H1 (cell line): ENCODE data around the gene MPND. TPM values are rescaled to one million over a fixed set of nuclear protein-coding genes. Genes with fewer than 3 reads are reported as not detected.
A peak's percentile ranks its signal among the peaks of the same experiment; 100 is the strongest.

ENCODE experiments used
- CTCF ChIA-PET: fragments of 300-600 bp; sonication (Branson Sonifier 250); formaldehyde crosslinking; loops from one replicate; lab custom pipeline; 2021; ENCODE audit not compliant: partially characterized antibody; lab: Charles Lee
- POLR2A ChIA-PET: fragments of 300-600 bp; sonication (Branson Sonifier 250); formaldehyde crosslinking; loops from one replicate; lab custom pipeline; 2021; ENCODE audit warnings: inconsistent platforms; ENCODE audit not compliant: partially characterized antibody; lab: Charles Lee
- DNase-seq, 2 experiments: peaks; one replicate each; pipeline versions ENCODE4 v3.0.0 to v3.0.0-alpha.2; 2010 to 2022; ENCODE audit warnings: low spot score in 2 of 2, low read depth in 1 of 2, mixed read lengths in 1 of 2
- FAIRE-seq: peaks from 2 replicates; lab custom pipeline; 2011; peaks lifted over from hg19 to GRCh38; lab: Jason Lieb, UNC
- H2AFZ ChIP-seq: 2 replicates; pipeline ENCODE4 v1.8.1; 2012; ENCODE audit warnings: low read length, inconsistent platforms
- H2AK5ac ChIP-seq: 2 replicates; pipeline ENCODE4 v1.6.1; 2013; ENCODE audit warnings: low read depth, low read length
- H2BK120ac ChIP-seq: replicated peaks from 2 replicates; pipeline ENCODE3; 2013; ENCODE audit warnings: low read depth, low read length, inconsistent platforms
- H2BK12ac ChIP-seq: 2 replicates; pipeline ENCODE4 v1.6.1; 2013; ENCODE audit warnings: low read depth, low read length
- H2BK15ac ChIP-seq: 2 replicates; pipeline ENCODE4 v1.6.1; 2013; ENCODE audit warnings: low read length
- H2BK20ac ChIP-seq: 2 replicates; pipeline ENCODE4 v1.6.1; 2013; ENCODE audit warnings: low read length
- H2BK5ac ChIP-seq: 2 replicates; pipeline ENCODE4 v1.6.1; 2013; ENCODE audit warnings: low read depth, low read length
- H3K14ac ChIP-seq: 2 replicates; pipeline ENCODE4 v1.6.1; 2013; ENCODE audit warnings: inconsistent platforms; ENCODE audit not compliant: insufficient read length
- H3K18ac ChIP-seq: 2 replicates; pipeline ENCODE4 v1.6.1; 2013; ENCODE audit warnings: low read length; ENCODE audit errors: extremely low read depth
- H3K23ac ChIP-seq: 2 replicates; pipeline ENCODE4 v1.6.1; 2013; ENCODE audit warnings: inconsistent platforms; ENCODE audit not compliant: insufficient read length
- H3K23me2 ChIP-seq: 2 replicates; pipeline ENCODE4 v1.6.1; 2013; ENCODE audit warnings: low read depth, low read length
- H3K27ac ChIP-seq: 2 replicates; pipeline ENCODE4 v1.6.1; 2011; ENCODE audit warnings: low read depth, low read length, inconsistent platforms
- H3K27me3 ChIP-seq, 4 experiments: replicated peaks in 1 of 4; 1 replicate in 1 of 4; 2 replicates in 3 of 4; pipeline versions ENCODE4 v1.6.1 to v1.8.1; 2011 to 2013; ENCODE audit warnings: low read length in 3 of 4, mild to moderate bottlenecking in 3 of 4, inconsistent platforms in 2 of 4, mixed read lengths in 2 of 4, moderate library complexity in 1 of 4; ENCODE audit not compliant: control insufficient read depth in 3 of 4, insufficient read depth in 3 of 4; ENCODE audit errors: extremely low read depth in 1 of 4
- H3K36me3 ChIP-seq, 4 experiments: 2 replicates each; pipeline versions ENCODE4 v1.6.1 to v1.8.1; 2011 to 2013; ENCODE audit warnings: mild to moderate bottlenecking in 4 of 4, low read length in 3 of 4, moderate library complexity in 2 of 4, control low read depth in 1 of 4, inconsistent platforms in 1 of 4; ENCODE audit not compliant: insufficient read depth in 4 of 4, control insufficient read depth in 2 of 4
- H3K4ac ChIP-seq: replicated peaks from 2 replicates; pipeline ENCODE3; 2013; ENCODE audit warnings: low read length, low read depth, mixed read lengths, inconsistent platforms; ENCODE audit not compliant: insufficient read length
- H3K4me1 ChIP-seq, 4 experiments: replicated peaks in 1 of 4; 1 replicate in 1 of 4; 2 replicates in 3 of 4; pipeline versions ENCODE4 v1.6.1 to v1.8.1; 2011 to 2013; ENCODE audit warnings: low read length in 3 of 4, inconsistent platforms in 2 of 4, mixed read lengths in 1 of 4; ENCODE audit not compliant: insufficient read depth in 4 of 4, control insufficient read depth in 3 of 4
- H3K4me2 ChIP-seq, 2 experiments: 2 replicates each; pipeline versions ENCODE4 v1.6.1 to v1.8.1; 2011 to 2013; ENCODE audit warnings: low read depth in 2 of 2, low read length in 2 of 2, control low read depth in 1 of 2, inconsistent platforms in 1 of 2, mild to moderate bottlenecking in 1 of 2; ENCODE audit not compliant: insufficient read depth in 1 of 2
- H3K4me3 ChIP-seq, 4 experiments: fragments of 200-600, 300-600 bp in 1 of 4; sonication (generic), shearing (Covaris generic), sonication (Bioruptor Twin) in 1 of 4; 2 replicates each; pipeline versions ENCODE4 v1.5.1 to v1.8.1; 2011 to 2016; ENCODE audit warnings: low read length in 4 of 4, low read depth in 3 of 4, control low read depth in 2 of 4, inconsistent platforms in 2 of 4, mild to moderate bottlenecking in 2 of 4, mixed read lengths in 1 of 4, moderate library complexity in 1 of 4; ENCODE audit not compliant: insufficient read depth in 2 of 4; ENCODE audit errors: extremely low read depth in 1 of 4
- H3K56ac ChIP-seq: replicated peaks from 2 replicates; pipeline ENCODE3; 2013; ENCODE audit warnings: low read depth, mild to moderate bottlenecking, mixed read lengths, low read length, inconsistent platforms; ENCODE audit not compliant: insufficient read length
- H3K79me1 ChIP-seq: 2 replicates; pipeline ENCODE4 v1.6.1; 2013; ENCODE audit warnings: low read depth, low read length, control low read depth
- H3K79me2 ChIP-seq, 2 experiments: 2 replicates each; pipeline versions ENCODE4 v1.6.1 to v1.8.1; 2012 to 2013; ENCODE audit warnings: low read length in 2 of 2, mild to moderate bottlenecking in 2 of 2, inconsistent platforms in 1 of 2; ENCODE audit not compliant: insufficient read depth in 2 of 2, control insufficient read depth in 1 of 2
- H3K9ac ChIP-seq, 4 experiments: replicated peaks in 1 of 4; 1 replicate in 1 of 4; 2 replicates in 3 of 4; pipeline versions ENCODE4 v1.6.1 to v1.8.1; 2011 to 2013; ENCODE audit warnings: low read depth in 3 of 4, low read length in 3 of 4, control low read depth in 2 of 4, mild to moderate bottlenecking in 2 of 4, moderate library complexity in 2 of 4, inconsistent platforms in 1 of 4; ENCODE audit errors: extremely low read depth in 1 of 4
- H3K9me3 ChIP-seq, 2 experiments: 2 replicates each; pipeline versions ENCODE4 v1.6.1 to v1.8.1; 2012 to 2013; ENCODE audit warnings: mild to moderate bottlenecking in 2 of 2, moderate library complexity in 2 of 2, control low read depth in 1 of 2, inconsistent platforms in 1 of 2, low read depth in 1 of 2, low read length in 1 of 2, mixed read lengths in 1 of 2; ENCODE audit not compliant: insufficient read depth in 2 of 2
- H4K20me1 ChIP-seq, 2 experiments: replicated peaks in 1 of 2; 2 replicates each; pipeline versions ENCODE3 to v1.8.1; 2011 to 2013; ENCODE audit warnings: inconsistent platforms in 2 of 2, low read length in 2 of 2, mild to moderate bottlenecking in 1 of 2; ENCODE audit not compliant: insufficient read depth in 2 of 2, control insufficient read depth in 1 of 2
- H4K5ac ChIP-seq: 2 replicates; pipeline ENCODE4 v1.6.1; 2013; ENCODE audit warnings: low read length, low read depth, mixed read lengths, inconsistent platforms; ENCODE audit not compliant: insufficient read length
- H4K8ac ChIP-seq: 2 replicates; pipeline ENCODE4 v1.8.0; 2013; ENCODE audit warnings: mild to moderate bottlenecking, moderate library complexity, low read length, inconsistent platforms; ENCODE audit not compliant: insufficient read depth; ENCODE audit errors: extremely low read depth
- H4K91ac ChIP-seq: replicated peaks from 2 replicates; pipeline ENCODE3; 2013; ENCODE audit warnings: low read length, mixed read lengths, inconsistent platforms; ENCODE audit not compliant: insufficient read length
- POLR2AphosphoS5 ChIP-seq: IDR thresholded peaks from 2 replicates; pipeline ENCODE4 v1.6.1; 2011; ENCODE audit warnings: low read depth, low read length
- ZNF274 ChIP-seq: IDR thresholded peaks from 2 replicates; pipeline ENCODE4 v1.7.0; 2012; ENCODE audit warnings: low read length, borderline replicate concordance; ENCODE audit errors: extremely low read depth
- WGBS, 2 experiments: shearing (Covaris generic) in 1 of 2; methylation state at CpG; one replicate each; pipeline versions ENCODE4 v1.1.6 to v1.1.7; 2013 to 2015; ENCODE audit warnings: low lambda C conversion rate in 2 of 2, mixed read lengths in 2 of 2, inconsistent platforms in 1 of 2, low coverage in 1 of 2, missing lambda C conversion rate in 1 of 2; ENCODE audit not compliant: insufficient replicate concordance in 2 of 2, insufficient coverage in 1 of 2, insufficient read length in 1 of 2; ENCODE audit errors: extremely low coverage in 1 of 2, missing lambda C conversion rate in 1 of 2; 5-methylcytosine and 5-hydroxymethylcytosine counted together
- polyA plus RNA-seq, 7 experiments: library from polyadenylated mRNA; depleted of rRNA in 3 of 7; stranded (reverse) in 5 of 7; unstranded in 2 of 7; fragments of >200 nt in 5 of 7; fragments of 200-250 nt in 2 of 7; gene quantifications; 1 replicate in 5 of 7; 2 replicates in 1 of 7; 4 replicates in 1 of 7; pipeline versions ENCODE4 v1.2.1 to v1.2.3, GENCODE V29; 2011 to 2013; ENCODE audit warnings: missing spikeins in 2 of 7, mixed read lengths in 2 of 7
- total RNA-seq: library from RNA; stranded (reverse); fragmentation: NEBNext Ultra II Directional; extraction: Animal tissue kit (Norgen Biotek cat#: 25700); gene quantifications from 2 replicates; pipeline ENCODE4 v1.2.1, GENCODE V29; 2021

Gene MPND
- total and polyA plus RNA-seq, 2 of the 8 experiments (the other 6 are each of a cell fraction or from before 2014, with no cell fraction given) = 22.9 to 27.7 TPM

GRCh38 chr19:4365791-4366665, 22.7 kb downstream of the MPND start:
- Histone ChIP-seq H4K20me1 (peaks cover 24 to 42% of the 10 kb centered on the region in 2 experiments), H3K27me3 (no peaks in the 10 kb centered on the region), H2BK5ac (0 out of 2 replicates have a peak overlapping the region, but pooled peaks have one; percentile 44), H2BK12ac (no peak overlapping the region), H3K4ac (no peak overlapping the region), H3K23me2 (no peaks in the 10 kb centered on the region), H3K23ac (no peak overlapping the region), H2BK15ac (no peak overlapping the region), H3K56ac (no peak overlapping the region), H3K79me2 (no peaks in the 10 kb centered on the region), H2BK20ac (no peak overlapping the region), H4K5ac (no peak overlapping the region), H3K9me3 (no peaks in the 10 kb centered on the region), H3K36me3 (peaks cover 8 to 16% (median 10%) of the 10 kb centered on the region in 4 experiments; a peak in 5 of 8 replicates), H3K4me3 (no peak overlapping the region), H4K8ac (no peak overlapping the region), H2AK5ac (no peak overlapping the region), H3K9ac (no peak overlapping the region), H3K79me1 (peaks cover 20% of the 10 kb centered on the region), H2BK120ac (no peak overlapping the region), H3K14ac (no peak overlapping the region), H3K18ac (no peak overlapping the region), H4K91ac (peak overlapping the region; percentile 27), H3K27ac (no peak overlapping the region; the same call in 1 of the 2 replicates), H3K4me1 (peaks cover 0 to 22% (median 9%) of the 10 kb centered on the region in 4 experiments; a peak in 5 of 7 replicates), H3K4me2 (no peak overlapping the region), H2AFZ (no peak overlapping the region)
- no peak for FAIRE-seq
- 93% methylated on average over 19 of the region's 19 CpGs; no CpG with 5 or more reads in 1 of the 2 experiments for WGBS, 2 experiments
- ChIA-PET POLR2A (interaction anchor here (0.6 to 13.0 kb wide), 14 partner anchors 10 to 99 kb away, joined by 3 to 72 read pairs (median 4); partner anchors contain the start of genes MPND and SH3GL1), CTCF (interaction anchor here (1.0 to 4.4 kb wide), 8 partner anchors 10 to 99 kb away, joined by 3 to 42 read pairs (median 4); no protein-coding TSS in a partner anchor)
- TF ChIP-seq POLR2AphosphoS5 (peak; percentile 20; the same call in 1 of the 2 replicates), ZNF274 (no peak)
- DNase-seq = peak in 1 of 2 experiments; percentile 39
